Dermis microvascular lymphatic vessel endothelial cell (primary cell): ENCODE results near the gene NEURL3. TPM values are rescaled to one million over a fixed set of nuclear protein-coding genes. Genes with fewer than 3 reads are reported as not detected.
"Not testable (repeated sequence)": the region's sequence is repeated elsewhere in the genome, so short reads cannot be mapped to it uniquely, and the experiment has no call there.

Source experiments
- DNase-seq, 2 donors: peaks; one replicate each; pipeline versions ENCODE4 v3.0.0 to v3.0.0-alpha.2; 2010; ENCODE audit warnings: low read depth in 2 of 2
- total RNA-seq: library from RNA; depleted of rRNA; stranded (reverse); fragments of >200 nt; gene quantifications from 2 replicates; pipeline ENCODE4 v1.2.1, GENCODE V29; 2014

The NEURL3 gene, protein sequence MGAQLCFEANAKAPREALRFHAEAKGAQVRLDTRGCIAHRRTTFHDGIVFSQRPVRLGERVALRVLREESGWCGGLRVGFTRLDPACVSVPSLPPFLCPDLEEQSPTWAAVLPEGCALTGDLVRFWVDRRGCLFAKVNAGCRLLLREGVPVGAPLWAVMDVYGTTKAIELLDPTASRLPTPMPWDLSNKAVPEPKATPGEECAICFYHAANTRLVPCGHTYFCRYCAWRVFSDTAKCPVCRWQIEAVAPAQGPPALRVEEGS
- total RNA-seq = 0.13 TPM in 2 replicates

DNA sequence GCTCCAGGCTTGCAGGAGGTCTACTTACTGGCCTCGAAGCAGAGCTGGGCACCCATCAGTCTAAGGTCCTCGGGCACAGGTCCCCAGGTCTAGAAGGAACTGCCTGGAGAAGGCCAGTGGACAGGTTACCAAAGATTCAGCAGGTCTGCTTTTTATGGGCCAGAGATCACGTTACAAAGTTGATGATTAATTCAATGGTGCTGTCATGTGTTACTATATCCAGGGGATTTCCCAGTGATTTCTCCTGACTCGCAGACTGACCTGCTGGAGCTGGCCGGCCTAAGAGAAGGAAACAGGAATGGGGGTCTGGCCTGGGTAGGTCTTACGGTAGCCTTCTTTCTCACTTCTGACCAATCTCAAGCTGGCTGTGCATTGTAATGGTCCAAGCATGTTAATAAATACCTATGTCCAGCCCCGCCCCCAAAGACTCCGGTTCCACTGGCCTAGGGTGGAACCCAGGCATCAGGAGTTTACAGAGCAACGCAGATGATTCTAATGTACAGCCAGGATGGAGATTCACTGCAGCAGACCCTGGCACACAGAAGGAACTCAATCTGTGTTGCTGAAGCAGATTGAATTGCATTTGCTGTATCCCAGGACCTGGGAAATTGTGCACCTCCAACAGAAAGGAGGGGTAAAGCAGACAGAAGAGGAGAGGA is at the start of gene NEURL3:
Gene NEURL3 (minus strand): TSS at position 127 of the 659 bp plus-strand sequence. CDS start 71 bp downstream, at position 56.
- DNase-seq = peak; percentile 40 to 86

DNA sequence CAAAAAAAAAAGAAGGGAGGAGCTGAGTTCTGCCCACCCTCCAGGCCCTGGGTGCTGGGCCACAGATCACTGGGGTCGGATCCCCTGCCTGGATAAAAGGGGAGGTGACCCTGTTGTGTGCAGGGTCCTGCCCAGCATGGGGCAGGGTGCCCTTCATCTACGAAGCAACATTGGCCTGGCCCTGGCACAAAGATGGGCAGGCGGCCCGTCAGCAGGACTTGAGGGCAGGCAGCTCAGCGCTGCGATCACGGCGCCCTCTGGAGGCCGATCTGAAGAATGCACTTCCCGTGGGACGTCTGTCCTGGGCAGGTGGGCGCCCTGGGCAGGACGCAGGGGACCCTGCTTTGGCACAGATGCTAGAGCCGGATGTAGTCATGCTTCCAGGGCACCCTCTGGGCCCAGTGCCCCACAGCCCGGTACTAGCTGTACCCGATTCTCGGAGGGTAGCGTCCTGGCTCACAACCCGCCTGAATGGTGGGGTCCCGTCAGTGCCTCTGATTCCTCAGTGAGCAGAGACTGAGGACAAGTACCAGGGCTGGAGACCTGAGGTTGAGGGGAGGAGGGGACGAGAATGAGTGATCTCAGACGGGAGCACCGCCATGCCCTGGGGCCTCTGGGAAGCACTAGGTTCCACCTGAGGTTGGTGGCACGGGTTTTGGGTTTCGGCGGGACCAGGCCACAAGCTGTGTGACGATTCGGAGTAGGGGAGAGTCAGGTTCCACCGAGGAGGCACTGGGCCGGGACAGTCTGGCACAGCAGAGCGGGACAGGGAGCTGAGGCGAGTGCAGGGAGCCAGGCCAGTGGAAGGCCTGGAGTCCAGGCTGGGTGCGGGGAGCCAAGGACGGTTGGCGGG is 49.4 kb upstream of the NEURL3 start:
- DNase-seq = peak in 1 of 2 donors; percentile 67

DNA sequence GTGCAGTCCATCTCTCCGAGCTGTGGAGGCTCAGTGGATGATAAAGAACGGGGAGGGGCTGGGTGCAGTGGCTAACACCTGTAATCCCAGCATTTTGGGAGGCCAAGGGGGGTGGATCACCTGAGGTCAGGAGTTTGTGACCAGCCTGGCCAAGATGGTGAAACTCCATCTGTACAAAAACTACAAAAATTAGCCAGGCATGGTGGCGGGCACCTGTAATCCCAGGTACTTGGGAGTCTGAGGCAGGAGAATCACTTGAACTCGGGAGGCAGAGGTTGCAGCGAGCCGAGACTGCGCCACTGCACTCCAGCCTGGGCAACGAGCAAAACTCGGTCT is 48.8 kb upstream of the NEURL3 start:
- not testable (repeated sequence) for DNase-seq

DNA sequence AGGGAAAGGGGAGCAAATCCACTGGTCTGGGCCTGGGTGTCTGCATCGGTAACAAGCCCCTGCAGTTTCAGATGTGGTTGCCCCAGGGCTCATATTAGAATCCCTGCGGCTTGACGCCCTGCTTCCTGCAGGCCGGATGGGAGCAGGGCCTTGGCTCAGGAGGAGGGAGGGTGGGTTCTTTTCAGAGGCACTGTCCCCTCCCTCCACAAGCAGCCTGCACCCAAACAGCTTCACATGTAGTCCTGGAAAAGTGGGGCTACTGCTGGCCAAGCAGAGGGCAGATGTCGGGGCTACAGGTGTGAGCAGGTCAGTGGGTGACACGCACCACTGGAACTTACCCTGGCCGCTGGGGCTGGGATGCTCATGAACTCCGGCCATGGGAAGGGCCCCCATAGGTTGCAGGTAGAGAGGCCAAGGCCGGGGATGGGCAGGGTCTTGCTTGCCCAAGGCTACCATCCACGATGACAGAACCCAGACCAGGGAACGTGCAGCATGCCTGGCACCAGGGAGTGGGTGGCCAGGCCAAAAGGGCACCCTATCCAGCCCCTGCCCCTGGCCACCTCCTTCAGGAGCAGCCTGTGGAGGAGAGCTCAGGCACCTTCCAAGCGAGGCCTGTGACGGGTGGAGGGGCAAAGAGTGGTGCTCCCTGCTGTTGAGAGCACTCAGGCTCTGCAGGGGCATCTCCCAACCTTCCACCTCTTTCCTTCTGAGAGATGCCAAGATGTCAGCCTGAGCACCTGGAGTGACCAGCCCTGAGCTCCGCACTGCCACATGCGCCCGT is 48.2 kb upstream of the NEURL3 start:
- DNase-seq = no peak

DNA sequence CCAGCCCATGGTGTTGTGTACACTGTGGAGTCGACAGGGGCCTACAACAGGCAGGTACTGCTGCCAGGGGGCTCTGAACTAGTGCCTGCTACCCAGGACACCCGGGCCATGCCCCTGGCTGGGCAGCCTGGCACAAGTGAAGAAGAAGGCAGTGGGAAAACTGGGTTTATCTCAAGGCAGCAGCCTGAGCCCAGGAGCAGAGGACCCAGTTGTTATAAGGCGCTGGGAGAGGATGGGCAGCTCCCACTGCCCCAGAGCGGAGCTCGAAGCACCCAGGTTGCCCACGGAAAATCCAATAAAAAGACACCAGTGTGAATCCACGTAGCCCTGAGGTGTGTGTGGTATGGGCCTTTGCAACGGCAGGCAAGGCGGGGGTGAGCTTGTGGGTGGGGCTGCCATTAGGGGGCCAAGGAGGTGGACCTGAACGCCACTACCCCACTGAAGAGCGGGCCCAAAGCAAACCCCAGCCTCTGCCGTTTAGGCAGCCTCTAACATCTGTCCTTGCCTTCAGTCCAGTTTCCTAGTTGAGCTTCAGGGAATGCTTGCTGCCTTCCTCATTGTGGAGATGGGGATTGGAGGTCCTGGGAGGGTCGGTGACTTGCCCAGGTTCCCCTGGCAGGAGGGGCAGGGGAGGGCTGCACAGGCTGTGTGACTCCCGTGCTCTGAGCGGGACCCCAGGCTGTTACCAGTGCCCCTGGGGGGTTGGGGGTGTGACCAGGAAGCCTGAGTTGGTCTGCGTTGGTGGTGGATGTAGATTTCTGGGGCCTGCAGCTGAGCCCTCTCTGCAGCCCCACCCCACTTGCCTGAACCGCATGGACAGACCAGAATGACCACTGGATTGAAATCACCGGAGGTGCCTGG is 47.4 kb upstream of the NEURL3 start:
- no peak for DNase-seq

DNA sequence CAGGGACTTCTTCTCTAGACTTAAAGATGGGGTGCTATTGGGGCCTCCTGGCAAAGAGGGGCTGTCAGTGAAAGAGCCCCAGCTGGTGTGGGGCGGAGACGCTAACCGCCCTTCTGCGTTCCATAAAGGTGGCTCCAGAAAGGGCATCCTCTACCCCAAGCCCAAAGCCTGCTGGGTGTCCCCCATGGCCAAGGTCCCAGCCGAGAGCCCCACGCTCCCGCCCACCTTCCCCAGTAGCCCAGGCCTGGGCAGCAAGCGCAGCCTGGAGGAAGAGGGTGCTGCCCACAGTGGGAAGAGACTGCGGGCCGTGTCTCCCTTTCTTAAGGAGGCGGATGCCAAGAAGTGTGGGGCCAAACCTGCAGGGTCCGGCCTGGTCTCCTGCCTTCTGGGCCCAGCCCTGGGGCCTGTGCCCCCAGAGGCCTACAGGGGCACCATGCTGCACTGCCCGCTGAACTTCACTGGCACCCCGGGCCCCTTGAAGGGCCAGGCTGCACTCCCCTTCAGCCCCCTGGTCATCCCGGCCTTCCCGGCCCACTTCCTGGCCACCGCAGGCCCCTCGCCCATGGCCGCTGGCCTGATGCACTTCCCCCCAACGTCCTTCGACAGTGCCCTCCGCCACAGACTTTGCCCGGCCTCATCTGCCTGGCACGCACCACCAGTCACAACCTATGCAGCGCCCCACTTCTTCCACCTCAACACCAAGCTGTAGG is 46.6 kb upstream of the NEURL3 start:
- DNase-seq = no peak

DNA sequence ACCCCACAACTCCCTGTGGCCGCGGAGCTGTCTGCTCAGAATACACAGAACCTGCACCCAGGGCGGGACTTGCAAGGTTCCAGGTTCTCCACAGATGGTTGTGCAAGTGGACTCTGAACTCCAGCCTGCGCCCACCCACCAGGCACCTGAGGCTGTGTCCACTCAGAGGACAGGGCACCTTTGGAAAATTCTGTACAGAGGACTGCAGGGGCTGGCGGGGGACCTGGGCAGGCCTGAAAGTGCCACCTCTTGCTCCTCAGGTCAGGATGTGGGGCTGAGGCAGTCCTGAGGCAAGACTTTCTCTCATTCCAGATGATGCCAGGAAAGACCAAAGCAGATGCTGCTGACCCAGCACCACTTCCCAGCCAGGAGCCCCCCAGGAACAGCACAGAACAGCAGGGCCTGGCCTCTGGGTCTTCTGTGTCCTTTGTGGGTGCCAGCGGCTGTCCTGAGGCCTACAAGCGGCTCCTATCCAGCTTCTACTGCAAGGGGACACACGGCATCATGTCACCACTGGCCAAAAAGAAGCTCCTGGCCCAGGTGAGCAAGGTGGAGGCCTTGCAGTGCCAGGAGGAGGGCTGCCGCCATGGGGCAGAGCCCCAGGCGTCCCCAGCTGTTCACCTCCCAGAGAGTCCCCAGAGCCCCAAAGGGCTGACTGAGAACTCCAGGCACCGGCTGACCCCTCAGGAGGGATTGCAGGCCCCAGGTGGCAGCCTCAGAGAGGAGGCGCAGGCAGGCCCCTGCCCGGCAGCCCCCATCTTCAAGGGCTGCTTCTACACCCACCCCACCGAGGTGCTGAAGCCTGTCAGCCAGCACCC is 45.8 kb upstream of the NEURL3 start:
- no peak for DNase-seq

DNA sequence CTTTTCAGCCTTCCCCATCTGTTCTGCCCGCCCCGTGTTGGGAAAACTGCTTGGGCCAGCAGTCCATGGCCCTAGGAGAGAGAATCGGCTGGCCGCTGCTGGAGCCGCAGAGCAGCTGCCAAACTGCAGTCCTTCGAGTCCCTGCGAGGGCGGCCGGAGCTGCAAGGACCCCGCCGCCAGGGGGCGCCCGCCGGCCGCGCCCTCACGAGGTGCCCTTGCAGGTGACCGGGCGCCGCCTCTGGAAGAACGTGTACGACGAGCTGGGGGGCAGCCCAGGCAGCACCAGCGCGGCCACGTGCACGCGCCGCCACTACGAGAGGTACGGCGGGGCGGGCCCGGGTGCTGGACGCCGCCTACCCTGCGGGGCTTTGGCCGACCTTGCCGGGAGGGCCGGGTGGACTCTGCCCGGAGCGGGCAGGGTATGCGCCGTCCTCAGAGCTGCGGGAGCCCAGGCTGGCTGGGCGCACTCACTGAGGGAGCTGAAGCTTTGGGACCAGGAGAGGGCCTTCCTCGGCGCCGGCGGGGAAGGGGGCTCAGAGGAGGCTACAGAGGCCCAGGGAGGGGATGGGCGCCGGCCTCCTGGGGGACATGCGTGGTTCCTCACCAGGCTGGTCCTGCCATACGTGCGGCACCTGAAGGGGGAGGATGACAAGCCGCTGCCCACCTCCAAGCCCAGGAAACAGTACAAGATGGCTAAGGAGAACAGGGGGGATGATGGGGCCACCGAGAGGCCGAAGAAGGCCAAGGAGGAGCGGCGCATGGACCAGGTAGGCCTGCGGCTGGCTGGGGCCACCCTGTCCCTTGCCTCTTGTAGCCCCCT is 45.0 kb upstream of the NEURL3 start:
- DNase-seq = no peak

DNA sequence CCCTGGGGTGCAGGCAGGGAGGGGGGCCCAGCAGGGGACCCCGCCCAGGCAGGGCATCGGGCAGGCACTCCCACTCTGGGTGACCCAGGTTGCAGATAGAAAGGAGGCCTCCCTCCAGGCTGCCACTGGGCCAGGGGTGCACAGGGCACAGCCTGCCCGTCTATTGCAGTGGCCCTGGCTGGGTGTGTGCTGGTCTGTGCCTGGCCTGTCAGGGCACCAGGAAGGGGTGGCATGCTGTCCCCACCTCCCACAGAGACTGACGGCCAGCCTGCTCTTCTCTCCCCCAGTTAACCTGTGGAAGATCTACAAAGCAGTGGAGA is 44.3 kb upstream of the NEURL3 start:
- DNase-seq = no peak

DNA sequence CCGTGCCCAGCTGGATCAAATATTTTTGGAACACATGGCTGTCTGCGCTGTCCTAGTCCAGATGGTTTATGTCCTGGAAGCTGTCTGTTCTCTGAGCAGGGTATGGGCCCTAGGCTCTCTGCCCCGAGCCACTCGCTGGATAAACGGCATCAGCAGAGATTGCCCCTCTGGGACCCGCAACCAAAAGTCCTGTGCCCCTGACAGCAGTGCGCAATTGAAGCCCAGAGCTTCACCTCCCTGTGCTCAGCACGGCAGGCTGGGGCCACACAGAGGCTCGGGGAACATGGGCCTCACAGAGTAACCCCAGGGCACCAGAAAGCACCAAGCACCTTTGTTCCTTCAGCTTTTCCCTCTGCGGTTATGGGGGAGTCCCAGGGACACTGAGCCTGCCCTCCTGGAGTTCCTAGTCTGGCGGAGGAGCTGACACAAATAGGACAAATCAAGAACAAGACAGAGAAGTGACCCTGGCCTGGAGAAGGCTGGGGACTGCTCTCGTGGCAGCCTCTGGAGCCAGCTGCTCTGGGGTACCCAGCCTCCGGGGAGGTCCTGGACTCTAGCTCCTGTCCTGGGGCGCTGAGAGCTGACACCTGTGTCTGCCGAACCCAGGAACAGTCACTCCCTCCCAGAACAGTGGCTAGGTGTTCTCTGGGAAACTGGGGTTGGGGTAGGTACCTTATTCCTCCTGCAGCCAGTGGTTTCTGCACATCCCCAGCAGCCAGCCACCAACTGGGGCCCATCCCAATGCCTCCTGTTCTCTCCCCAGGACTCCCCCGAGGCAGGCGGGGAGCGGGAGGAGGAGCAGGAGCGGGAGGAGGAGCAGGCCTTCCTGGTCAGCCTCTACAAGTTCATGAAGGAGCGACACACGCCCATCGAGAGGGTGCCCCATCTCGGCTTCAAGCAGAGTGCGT is 43.7 kb upstream of the NEURL3 start:
- DNase-seq = no peak

DNA sequence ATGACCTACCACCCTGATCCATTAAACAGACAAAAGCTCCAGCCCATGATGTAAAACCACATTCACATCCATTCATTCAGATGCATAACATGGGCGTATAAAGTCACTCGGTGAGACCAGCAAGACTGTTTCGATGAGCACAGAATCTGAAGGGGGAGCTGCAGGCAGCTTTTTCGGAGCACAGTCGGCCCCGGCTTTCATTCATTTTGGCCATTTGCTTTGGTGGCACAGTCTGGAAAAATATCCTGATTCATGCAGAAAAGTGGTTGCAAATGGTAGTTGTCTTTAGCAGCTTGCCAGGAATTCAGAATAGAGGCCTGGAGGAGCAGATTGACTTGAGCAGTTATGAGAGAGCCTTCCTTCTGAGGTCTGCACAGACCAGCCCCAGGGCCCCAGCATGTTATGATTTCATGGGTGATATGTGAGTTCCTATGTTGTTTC is 42.6 kb upstream of the NEURL3 start:
- DNase-seq = no peak

DNA sequence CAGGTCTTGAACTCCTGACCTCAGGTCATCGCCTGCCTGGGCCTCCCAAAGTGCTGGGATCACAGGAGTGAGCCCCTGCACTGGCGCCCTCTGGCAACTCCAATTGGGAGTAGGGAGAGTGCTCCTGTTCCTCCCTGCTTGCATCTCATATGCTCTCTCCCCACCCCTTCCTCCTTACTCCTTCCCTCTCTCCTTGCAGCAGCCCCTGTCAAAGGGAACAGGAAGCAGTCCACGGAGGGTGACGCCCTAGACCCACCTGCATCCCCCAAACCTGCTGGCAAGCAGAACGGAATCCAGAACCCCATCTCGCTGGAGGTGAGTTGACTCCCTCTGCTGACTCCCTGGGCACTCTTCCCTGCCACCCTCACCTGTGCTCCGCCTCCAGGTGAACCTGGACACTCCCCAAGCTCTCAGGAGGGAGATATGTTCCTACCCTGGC is 42.1 kb upstream of the NEURL3 start:
- DNase-seq = no peak

DNA sequence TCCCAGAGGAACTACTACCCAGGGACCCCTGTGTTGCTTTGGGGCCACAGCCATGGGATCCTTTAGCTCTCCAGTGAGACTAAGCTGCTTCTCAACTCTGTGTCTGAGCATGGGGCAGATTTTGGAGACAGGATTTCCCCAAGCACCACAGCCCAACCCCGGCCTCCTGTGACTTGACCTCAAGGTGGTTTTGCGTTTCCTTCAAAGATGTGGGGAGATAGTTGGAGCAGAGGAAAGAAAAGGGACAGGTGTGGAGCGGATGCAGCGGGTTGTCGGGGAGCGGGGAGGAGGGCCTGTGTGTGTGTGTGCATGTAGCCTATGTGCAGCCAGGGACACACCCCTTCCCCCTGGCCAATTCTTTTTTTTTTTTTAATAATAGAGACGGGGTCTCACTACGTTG is 41.6 kb upstream of the NEURL3 start:
- no peak for DNase-seq

DNA sequence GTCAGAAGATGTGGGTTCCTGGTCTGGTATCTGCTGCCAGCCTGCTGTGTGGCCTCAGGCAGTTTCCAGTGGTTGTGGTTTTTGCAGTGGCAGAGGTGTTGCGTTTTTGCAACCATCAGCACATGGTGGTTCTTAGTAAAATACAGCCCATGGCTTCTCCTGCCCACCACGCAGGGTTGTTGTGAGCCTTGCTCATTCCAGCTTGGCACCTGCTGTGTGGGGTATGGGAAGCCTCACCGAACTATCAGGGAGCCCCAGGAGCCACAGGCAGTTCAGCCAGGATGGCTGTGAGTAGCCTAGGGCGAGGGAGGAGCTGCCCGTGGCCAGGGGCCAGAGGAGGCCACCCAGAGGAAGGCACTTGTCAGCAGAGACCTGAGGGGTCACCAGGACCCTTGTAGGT is 41.2 kb upstream of the NEURL3 start:
- no peak for DNase-seq

DNA sequence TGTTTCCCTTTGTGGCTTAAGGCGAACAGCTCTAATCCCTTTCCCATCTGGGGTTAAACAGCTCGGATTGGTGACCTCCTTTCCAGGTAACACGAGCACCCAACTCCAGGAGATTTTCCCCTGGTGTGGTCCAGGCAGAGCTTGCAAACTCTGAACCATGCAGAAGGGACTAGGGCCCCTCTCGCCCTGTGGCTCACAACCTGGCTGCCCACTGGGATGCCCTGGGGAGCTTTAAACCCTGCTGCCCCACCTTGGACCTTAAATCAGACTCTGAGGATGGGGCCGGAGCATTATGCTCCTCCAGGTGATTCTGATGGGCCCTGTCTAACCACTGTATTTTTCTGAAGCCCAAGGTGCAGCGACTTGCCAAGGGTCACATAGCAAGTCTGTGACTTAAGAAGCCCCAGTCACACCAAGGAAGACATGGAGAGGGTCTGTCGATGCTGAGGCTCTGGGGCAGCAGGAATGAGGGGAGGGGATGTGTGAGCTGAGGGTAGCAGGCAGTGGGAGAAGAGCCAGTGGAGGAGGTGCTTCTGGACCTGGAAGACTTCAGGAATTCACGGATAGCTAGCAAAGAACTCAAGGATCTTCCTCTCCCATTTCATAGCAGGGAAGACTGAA is 37.3 kb upstream of the NEURL3 start:
- DNase-seq = no peak

DNA sequence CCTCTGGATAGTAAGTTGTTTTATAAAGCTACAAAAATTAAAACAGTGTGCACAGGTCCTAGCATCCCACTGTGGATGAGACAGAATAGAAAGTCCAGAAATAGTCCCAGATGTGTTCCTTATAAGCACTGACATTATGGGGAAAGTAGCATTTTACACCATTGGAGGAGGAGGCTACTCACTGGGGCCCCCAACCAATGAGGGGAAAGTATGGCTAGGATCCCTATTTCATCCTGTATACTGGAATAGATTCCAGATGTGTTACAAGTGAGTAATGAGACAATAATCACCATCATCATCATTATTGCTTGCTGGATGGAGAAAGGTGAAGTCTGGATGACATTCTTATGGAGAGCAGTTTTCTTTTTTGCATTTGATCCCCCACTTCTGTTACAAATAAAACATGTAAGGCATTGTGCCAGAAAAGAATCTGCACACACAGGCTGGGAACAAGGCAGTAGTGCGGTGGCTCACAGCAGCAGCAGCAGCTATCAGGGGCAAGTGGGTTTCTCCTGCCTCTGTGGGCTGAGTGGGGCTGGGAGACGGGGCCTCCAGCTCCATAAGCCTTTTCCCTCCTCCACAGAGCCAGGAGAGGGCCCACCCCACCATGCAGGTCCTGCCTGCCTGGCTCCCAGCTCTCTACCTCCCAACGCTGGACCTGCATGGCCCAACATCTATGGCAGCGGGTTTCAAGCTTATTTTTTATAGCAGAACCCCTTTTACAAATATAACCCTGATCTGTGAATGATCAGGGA is 36.4 kb upstream of the NEURL3 start:
- no peak for DNase-seq
